ENCODE data around the gene NKTR. TPM values are rescaled to one million over a fixed set of nuclear protein-coding genes. Genes with fewer than 3 reads are reported as not detected.
A peak's percentile ranks its signal among the peaks of the same experiment; 100 is the strongest.

Gene NKTR
- total and polyA plus RNA-seq, 2 experiments from 2014 or later = 81.3 to 117 TPM

GRCh38 chr3:42688487-42689420 is 88.3 kb downstream of the NKTR start:
- TF ChIP-seq CTCF (conservative IDR thresholded peaks at IDR 0.05; ENCODE audit: low read depth in 2 of 2) = no peak
- Histone ChIP-seq H3K9me2 (ENCODE audit: insufficient read depth) (no peaks in the 10 kb centered on the region), H3F3A (replicated peaks; ENCODE audit: low read depth) (no peaks in the 10 kb centered on the region), H3K27ac (ENCODE audit: low read depth) (no peak overlapping the region), H3K27me3 (ENCODE audit: insufficient read depth) (no peaks in the 10 kb centered on the region), H3K4me3 (no peak overlapping the region), H3K4me2 (no peak overlapping the region), H2AFZ (no peak overlapping the region), H3K36me3 (ENCODE audit: insufficient read depth) (no peaks in the 10 kb centered on the region), H3K4me1 (ENCODE audit: insufficient read depth) (no peaks in the 10 kb centered on the region), H4K20me1 (replicated peaks; ENCODE audit: insufficient read depth) (no peaks in the 10 kb centered on the region), H3K79me2 (replicated peaks; ENCODE audit: insufficient read depth) (no peaks in the 10 kb centered on the region)
- H3K36me3 Mint-ChIP-seq (ENCODE audit: low read depth) = no peaks in the 10 kb centered on the region
- peaks cover 17% of the 10 kb centered on the region for H3K27me3 Mint-ChIP-seq (ENCODE audit: insufficient read depth, low read depth, poor library complexity)
- no peaks in the 10 kb centered on the region for H3K9me3 Mint-ChIP-seq
- ATAC-seq (no peak), DNase-seq (ENCODE audit: low spot score) (no peak)
- no peak overlapping the region for H3K4me3 Mint-ChIP-seq
- H3K27ac Mint-ChIP-seq = no peak overlapping the region
- peaks cover 19% of the 10 kb centered on the region for H3K4me1 Mint-ChIP-seq

- peaks cover 17% of the 10 kb centered on the region for H3K27me3 Mint-ChIP-seq (ENCODE audit: insufficient read depth, low read depth, poor library complexity)
- H3K9me2 ChIP-seq (ENCODE audit: insufficient read depth) = no peaks in the 10 kb centered on the region
- ATAC-seq (peak; percentile 18; the same call in 2 of the 3 replicates), DNase-seq (ENCODE audit: low spot score) (no peak)
- H3K36me3 ChIP-seq (ENCODE audit: insufficient read depth) = no peaks in the 10 kb centered on the region
- no peak overlapping the region for H3K27ac Mint-ChIP-seq
- H3K4me1 Mint-ChIP-seq = peaks cover 19% of the 10 kb centered on the region
- no peaks in the 10 kb centered on the region for H3K9me3 Mint-ChIP-seq
- no peak overlapping the region for H3K4me2 ChIP-seq
- no peaks in the 10 kb centered on the region for H4K20me1 ChIP-seq (replicated peaks; ENCODE audit: insufficient read depth)
- H3K79me2 ChIP-seq (replicated peaks; ENCODE audit: insufficient read depth) = no peaks in the 10 kb centered on the region
- no peaks in the 10 kb centered on the region for H3K36me3 Mint-ChIP-seq (ENCODE audit: low read depth)
- no peak overlapping the region for H2AFZ ChIP-seq
- H3K4me1 ChIP-seq (ENCODE audit: insufficient read depth) = no peaks in the 10 kb centered on the region
- H3K4me3 Mint-ChIP-seq = no peak overlapping the region
- H3K27me3 ChIP-seq (ENCODE audit: insufficient read depth) = no peaks in the 10 kb centered on the region
- H3F3A ChIP-seq (replicated peaks; ENCODE audit: low read depth) = no peaks in the 10 kb centered on the region
- no peak overlapping the region for H3K27ac ChIP-seq (ENCODE audit: low read depth)
- no peak overlapping the region for H3K4me3 ChIP-seq
- TF ChIP-seq NANOG (IDR thresholded peaks at IDR 0.05; ENCODE audit: borderline replicate concordance) (no peak), CTCF (conservative IDR thresholded peaks at IDR 0.05; ENCODE audit: low read depth in 2 of 2) (no peak), EZH2 (IDR thresholded peaks at IDR 0.05; ENCODE audit: low read depth, unreplicated experiment) (no peak), CREB1 (CRISPR knock-in tag; IDR thresholded peaks at IDR 0.05; ENCODE audit: low read depth) (no peak), ETS1 (IDR thresholded peaks at IDR 0.05) (no peak), EZH2phosphoT487 (IDR thresholded peaks at IDR 0.05; ENCODE audit: unreplicated experiment) (no peak), ZNF462 (CRISPR knock-in tag; IDR thresholded peaks at IDR 0.05) (no peak)
These were observed 89.0 kb downstream of the NKTR start for GRCh38 chr3:42689421-42690014.

All from GM23338 (cell line).